LNCAP (cell line): ENCODE data around the gene CFAP61.

Source experiments
- TF ChIP-seq, protein P1 (sequence below): fragments of 450-650 bp; IDR thresholded peaks from 2 replicates; pipeline ENCODE4 v1.5.1; 2017; ENCODE audit warnings: mild to moderate bottlenecking

CFAP61 gene

DNA sequence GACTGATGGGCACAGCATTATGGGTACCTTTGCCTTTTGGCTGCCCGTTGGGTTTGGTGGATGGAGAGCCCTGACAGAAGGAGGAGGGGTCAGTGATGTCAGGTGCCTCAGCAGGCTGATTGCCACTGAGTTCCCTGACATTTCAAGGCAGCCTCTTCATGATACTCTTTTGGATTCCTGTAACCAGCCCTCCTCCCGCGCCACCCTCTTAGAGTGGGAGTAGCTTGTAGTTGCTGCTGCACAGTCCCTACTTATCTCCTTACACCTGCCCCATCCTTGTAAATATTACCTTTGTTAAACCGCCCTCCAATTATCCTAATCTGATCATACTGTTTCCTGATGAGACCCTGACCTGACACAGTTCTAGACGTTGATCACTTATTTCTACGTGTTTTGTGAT is 140.0 kb downstream of the CFAP61 start:
- TF ChIP-seq, protein P1, sequence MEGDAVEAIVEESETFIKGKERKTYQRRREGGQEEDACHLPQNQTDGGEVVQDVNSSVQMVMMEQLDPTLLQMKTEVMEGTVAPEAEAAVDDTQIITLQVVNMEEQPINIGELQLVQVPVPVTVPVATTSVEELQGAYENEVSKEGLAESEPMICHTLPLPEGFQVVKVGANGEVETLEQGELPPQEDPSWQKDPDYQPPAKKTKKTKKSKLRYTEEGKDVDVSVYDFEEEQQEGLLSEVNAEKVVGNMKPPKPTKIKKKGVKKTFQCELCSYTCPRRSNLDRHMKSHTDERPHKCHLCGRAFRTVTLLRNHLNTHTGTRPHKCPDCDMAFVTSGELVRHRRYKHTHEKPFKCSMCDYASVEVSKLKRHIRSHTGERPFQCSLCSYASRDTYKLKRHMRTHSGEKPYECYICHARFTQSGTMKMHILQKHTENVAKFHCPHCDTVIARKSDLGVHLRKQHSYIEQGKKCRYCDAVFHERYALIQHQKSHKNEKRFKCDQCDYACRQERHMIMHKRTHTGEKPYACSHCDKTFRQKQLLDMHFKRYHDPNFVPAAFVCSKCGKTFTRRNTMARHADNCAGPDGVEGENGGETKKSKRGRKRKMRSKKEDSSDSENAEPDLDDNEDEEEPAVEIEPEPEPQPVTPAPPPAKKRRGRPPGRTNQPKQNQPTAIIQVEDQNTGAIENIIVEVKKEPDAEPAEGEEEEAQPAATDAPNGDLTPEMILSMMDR: no peak

GRCh38 chr20:20195021-20195705 is 142.8 kb downstream of the CFAP61 start:
- TF ChIP-seq, protein P1: no peak

- TF ChIP-seq, protein P1: no peak
Measured at GRCh38 chr20:20196610-20197009, 144.3 kb downstream of the CFAP61 start.

DNA sequence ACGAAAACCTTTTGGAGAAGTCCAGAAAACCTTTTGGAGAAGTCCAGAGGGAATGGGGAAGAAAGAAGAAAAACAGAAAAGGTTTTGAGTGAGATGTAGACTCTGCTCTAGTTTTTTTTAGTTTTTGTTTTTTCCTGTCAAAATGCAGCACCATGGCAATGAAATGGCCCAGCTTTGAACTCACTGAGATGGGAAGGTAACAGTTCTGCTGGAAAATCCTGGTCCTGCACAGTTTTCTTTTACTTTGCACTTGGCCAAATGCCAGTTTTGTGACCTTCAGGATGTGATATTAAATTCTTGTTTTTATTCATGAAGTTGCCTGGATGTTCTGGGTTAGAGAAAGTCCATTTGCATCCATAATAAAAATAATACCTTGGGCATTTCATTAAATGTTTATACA is 145.7 kb downstream of the CFAP61 start:
- TF ChIP-seq, protein P1: no peak

DNA sequence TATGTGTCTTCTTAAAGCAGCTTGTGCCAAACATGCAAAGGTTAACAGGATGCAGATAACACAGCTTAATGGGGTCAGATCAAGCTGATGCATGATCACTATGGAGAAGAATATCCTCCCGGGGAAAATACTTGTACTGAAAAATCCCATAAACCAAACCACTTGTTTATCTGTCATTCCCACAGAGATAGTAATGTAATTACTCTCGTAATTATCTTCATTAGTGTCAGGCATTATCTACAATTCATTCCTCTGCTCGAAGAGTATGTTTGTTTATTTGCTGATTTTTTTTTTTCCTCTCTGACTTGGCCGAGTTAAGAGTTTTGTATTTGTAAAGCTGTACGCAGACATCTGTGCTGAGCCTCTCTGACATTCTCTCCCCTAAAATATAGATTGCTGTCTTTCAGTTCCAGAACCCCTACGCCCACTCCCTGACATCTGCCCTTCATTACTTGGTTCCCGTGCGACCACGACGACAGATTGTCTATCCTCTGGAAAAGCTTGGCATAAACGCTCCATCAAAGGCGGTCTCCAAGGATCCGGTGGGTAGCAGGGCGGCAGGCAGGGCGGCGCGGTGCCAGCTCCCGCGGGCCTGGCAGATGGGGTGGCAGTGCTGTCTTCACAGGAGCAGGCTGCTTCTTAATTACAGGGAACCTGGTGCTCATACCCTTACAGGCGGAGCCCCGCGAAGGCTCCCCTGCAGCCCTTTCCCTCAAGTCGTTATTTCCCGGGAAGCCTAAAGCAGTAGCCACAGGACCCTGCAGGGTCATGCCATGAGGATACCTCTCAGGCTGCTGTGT is 147.2 kb downstream of the CFAP61 start:
- TF ChIP-seq, protein P1: no peak

GRCh38 chr20:20201124-20201523 is 148.8 kb downstream of the CFAP61 start:
- TF ChIP-seq, protein P1: no peak

- TF ChIP-seq, protein P1: no peak
Measured at GRCh38 chr20:20201639-20202038, 149.3 kb downstream of the CFAP61 start.
